T-helper 17 cell (primary cell): ENCODE data around the gene RGS5. TPM values are rescaled to one million over a fixed set of nuclear protein-coding genes. Genes with fewer than 3 reads are reported as not detected.
"Not testable (repeated sequence)": the region's sequence is repeated elsewhere in the genome, so short reads cannot be mapped to it uniquely, and the experiment has no call there.

ENCODE experiments used
- ATAC-seq: fragments of 150-1000 bp; cut with Tn5 transposase; 2 replicates; pipeline ENCODE4 v1.10.0; 2021; ENCODE audit warnings: mild to moderate bottlenecking, moderate library complexity
- DNase-seq, 3 donors: peaks; one replicate each; pipeline versions ENCODE4 v3.0.0 to v3.0.0-alpha.2; 2020 to 2021
- H3K9me3 ChIP-seq: one replicate; pipeline ENCODE4 v1.7.0; 2013; ENCODE audit warnings: low read length, mild to moderate bottlenecking; ENCODE audit not compliant: control insufficient read depth, poor library complexity, severe bottlenecking
- H3K27ac Mint-ChIP-seq: one replicate; pipeline ENCODE4 v1.8.0; 2022; ENCODE audit warnings: mild to moderate bottlenecking, moderate library complexity, mixed read lengths
- H3K27me3 Mint-ChIP-seq: one replicate; pipeline ENCODE4 v1.8.0; 2022; ENCODE audit warnings: mixed read lengths
- H3K36me3 Mint-ChIP-seq: one replicate; pipeline ENCODE4 v1.8.0; 2022; ENCODE audit warnings: low read depth, mixed read lengths
- H3K4me1 Mint-ChIP-seq: one replicate; pipeline ENCODE4 v1.8.0; 2022; ENCODE audit warnings: mild to moderate bottlenecking, mixed read lengths
- H3K4me3 Mint-ChIP-seq: one replicate; pipeline ENCODE4 v1.8.0; 2022; ENCODE audit warnings: mild to moderate bottlenecking, moderate library complexity, mixed read lengths
- total RNA-seq, 4 donors: library from RNA in 2 of 4; stranded (reverse) in 2 of 4; gene quantifications; one replicate each; pipeline ENCODE4 v1.2.3 and lab custom pipeline; 2022 to 2026

RGS5 gene
- 1 to 10 TPM in 1 of 2 donors, under 1 TPM in 1; 0.94 to 1.3 TPM for total RNA-seq
- 0.98 to 1.9 reads per million in 2 donors for total RNA-seq (lab: John Stamatoyannopoulos, UW)

GRCh38 chr1:163202833-163203451, at the start of gene RGS5:
Gene RGS5 (minus strand): TSS chr1:163202916. CDS start chr1:163202835, 81 bp downstream.
- Mint-ChIP-seq H3K27ac (no peak within 1 kb of the TSS), H3K27me3 (no peaks in the 10 kb centered on the region), H3K4me3 (no peak within 1 kb of the TSS), H3K4me1 (no peaks in the 10 kb centered on the region), H3K36me3 (peaks cover 2% of the 10 kb centered on the region)
- DNase-seq: no peak
- no peak for ATAC-seq
- no peaks in the 10 kb centered on the region for H3K9me3 ChIP-seq

GRCh38 chr1:163250382-163250974, 47.8 kb upstream of the RGS5 start:
- no peak for ATAC-seq
- no peak overlapping the region for H3K4me3 Mint-ChIP-seq
- DNase-seq: no peak
- no peaks in the 10 kb centered on the region for H3K4me1 Mint-ChIP-seq
- H3K36me3 Mint-ChIP-seq: no peaks in the 10 kb centered on the region
- no peaks in the 10 kb centered on the region for H3K9me3 ChIP-seq
- H3K27ac Mint-ChIP-seq: no peak overlapping the region
- no peaks in the 10 kb centered on the region for H3K27me3 Mint-ChIP-seq

GRCh38 chr1:163248064-163248463, 45.3 kb upstream of the RGS5 start:
- Mint-ChIP-seq H3K36me3 (no peaks in the 10 kb centered on the region), H3K27me3 (no peaks in the 10 kb centered on the region), H3K4me1 (no peaks in the 10 kb centered on the region), H3K27ac (no peak overlapping the region), H3K4me3 (no peak overlapping the region)
- DNase-seq: no peak
- no peaks in the 10 kb centered on the region for H3K9me3 ChIP-seq
- ATAC-seq: no peak

GRCh38 chr1:163244648-163245047, 41.9 kb upstream of the RGS5 start:
- not testable (repeated sequence) for DNase-seq, H3K4me3 Mint-ChIP-seq, H3K36me3 Mint-ChIP-seq, H3K4me1 Mint-ChIP-seq, ATAC-seq, H3K27me3 Mint-ChIP-seq, H3K9me3 ChIP-seq, H3K27ac Mint-ChIP-seq

GRCh38 chr1:163241746-163242145, 39.0 kb upstream of the RGS5 start:
- Mint-ChIP-seq H3K27me3 (no peaks in the 10 kb centered on the region), H3K27ac (no peak overlapping the region), H3K36me3 (no peaks in the 10 kb centered on the region), H3K4me3 (no peak overlapping the region), H3K4me1 (no peaks in the 10 kb centered on the region)
- H3K9me3 ChIP-seq: no peaks in the 10 kb centered on the region
- DNase-seq (no peak), ATAC-seq (no peak)

- no peak for ATAC-seq
- no peak overlapping the region for H3K4me3 Mint-ChIP-seq
- no peaks in the 10 kb centered on the region for H3K36me3 Mint-ChIP-seq
- no peaks in the 10 kb centered on the region for H3K4me1 Mint-ChIP-seq
- no peaks in the 10 kb centered on the region for H3K9me3 ChIP-seq
- H3K27ac Mint-ChIP-seq: no peak overlapping the region
- no peaks in the 10 kb centered on the region for H3K27me3 Mint-ChIP-seq
- no peak for DNase-seq
These were observed 38.0 kb upstream of the RGS5 start for GRCh38 chr1:163240705-163241104.

- not testable (repeated sequence) for H3K9me3 ChIP-seq, H3K27ac Mint-ChIP-seq, DNase-seq, H3K4me1 Mint-ChIP-seq, ATAC-seq, H3K36me3 Mint-ChIP-seq, H3K27me3 Mint-ChIP-seq, H3K4me3 Mint-ChIP-seq
These were observed 30.9 kb upstream of the RGS5 start for GRCh38 chr1:163233643-163234042.

- DNase-seq: no peak
- no peaks in the 10 kb centered on the region for H3K4me1 Mint-ChIP-seq
- H3K27ac Mint-ChIP-seq: no peak overlapping the region
- H3K36me3 Mint-ChIP-seq: no peaks in the 10 kb centered on the region
- H3K9me3 ChIP-seq: no peaks in the 10 kb centered on the region
- H3K4me3 Mint-ChIP-seq: no peak overlapping the region
- H3K27me3 Mint-ChIP-seq: no peaks in the 10 kb centered on the region
- no peak for ATAC-seq
These were observed 28.7 kb upstream of the RGS5 start for GRCh38 chr1:163231385-163231784.

- no peaks in the 10 kb centered on the region for H3K4me1 Mint-ChIP-seq
- ATAC-seq (no peak), DNase-seq (no peak)
- H3K27ac Mint-ChIP-seq: no peak overlapping the region
- H3K9me3 ChIP-seq: no peaks in the 10 kb centered on the region
- H3K27me3 Mint-ChIP-seq: no peaks in the 10 kb centered on the region
- no peak overlapping the region for H3K4me3 Mint-ChIP-seq
- H3K36me3 Mint-ChIP-seq: no peaks in the 10 kb centered on the region
These were observed 28.1 kb upstream of the RGS5 start for GRCh38 chr1:163230827-163231226.

GRCh38 chr1:163228271-163228670, 25.6 kb upstream of the RGS5 start:
- not testable (repeated sequence) for H3K36me3 Mint-ChIP-seq, H3K4me1 Mint-ChIP-seq, ATAC-seq, DNase-seq, H3K27me3 Mint-ChIP-seq, H3K9me3 ChIP-seq, H3K4me3 Mint-ChIP-seq, H3K27ac Mint-ChIP-seq

- DNase-seq: no peak
- Mint-ChIP-seq H3K4me3 (no peak overlapping the region), H3K36me3 (no peaks in the 10 kb centered on the region), H3K4me1 (no peaks in the 10 kb centered on the region), H3K27ac (no peak overlapping the region), H3K27me3 (no peaks in the 10 kb centered on the region)
- H3K9me3 ChIP-seq: no peaks in the 10 kb centered on the region
- no peak for ATAC-seq
These were observed 24.4 kb upstream of the RGS5 start for GRCh38 chr1:163227126-163227525.

GRCh38 chr1:163213626-163214025, 10.9 kb upstream of the RGS5 start:
- Mint-ChIP-seq H3K4me1 (no peaks in the 10 kb centered on the region), H3K27ac (no peak overlapping the region), H3K4me3 (no peak overlapping the region), H3K36me3 (peaks cover 2% of the 10 kb centered on the region), H3K27me3 (peaks cover 9% of the 10 kb centered on the region)
- no peak for DNase-seq
- no peak for ATAC-seq
- no peaks in the 10 kb centered on the region for H3K9me3 ChIP-seq

- H3K27me3 Mint-ChIP-seq: peaks cover 9% of the 10 kb centered on the region
- no peak for ATAC-seq
- H3K4me1 Mint-ChIP-seq: no peaks in the 10 kb centered on the region
- H3K36me3 Mint-ChIP-seq: peaks cover 2% of the 10 kb centered on the region
- DNase-seq: no peak
- no peak overlapping the region for H3K4me3 Mint-ChIP-seq
- H3K27ac Mint-ChIP-seq: no peak overlapping the region
- H3K9me3 ChIP-seq: no peaks in the 10 kb centered on the region
These were observed 9.0 kb upstream of the RGS5 start for GRCh38 chr1:163211667-163212066.

GRCh38 chr1:163205513-163205912, 2.8 kb upstream of the RGS5 start:
- H3K9me3 ChIP-seq: no peaks in the 10 kb centered on the region
- no peak overlapping the region for H3K27ac Mint-ChIP-seq
- H3K36me3 Mint-ChIP-seq: peaks cover 2% of the 10 kb centered on the region
- no peaks in the 10 kb centered on the region for H3K4me1 Mint-ChIP-seq
- H3K4me3 Mint-ChIP-seq: no peak overlapping the region
- H3K27me3 Mint-ChIP-seq: no peaks in the 10 kb centered on the region
- ATAC-seq (no peak), DNase-seq (no peak)
